ENCODE results near the gene TMEM125. TPM values are rescaled to one million over a fixed set of nuclear protein-coding genes. Genes with fewer than 3 reads are reported as not detected.

Gene TMEM125
- polyA plus RNA-seq, 3 donors, result 16.4 to 16.9 (median 16.6) TPM

DNA sequence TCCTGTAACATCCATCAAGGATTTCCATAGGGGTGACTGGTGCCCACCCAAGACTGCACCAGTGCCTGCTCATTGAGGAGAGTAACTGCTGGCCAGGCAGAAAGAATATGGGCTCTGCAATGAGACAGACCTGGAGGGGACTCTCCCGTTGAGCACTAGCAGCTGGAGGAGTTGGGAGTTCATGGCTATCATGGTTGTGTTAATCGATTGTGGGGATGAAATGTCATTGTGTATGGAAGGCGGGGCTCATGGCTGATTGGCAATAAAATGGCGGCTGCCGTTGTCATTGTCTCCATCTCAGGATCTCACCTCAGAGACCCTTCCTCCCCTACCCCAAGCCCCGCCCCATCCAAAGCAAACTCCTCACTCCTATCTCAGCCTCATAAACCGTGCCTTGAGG lies 3.9 kb downstream of the TMEM125 start:
- no peak for DNase-seq

DNA sequence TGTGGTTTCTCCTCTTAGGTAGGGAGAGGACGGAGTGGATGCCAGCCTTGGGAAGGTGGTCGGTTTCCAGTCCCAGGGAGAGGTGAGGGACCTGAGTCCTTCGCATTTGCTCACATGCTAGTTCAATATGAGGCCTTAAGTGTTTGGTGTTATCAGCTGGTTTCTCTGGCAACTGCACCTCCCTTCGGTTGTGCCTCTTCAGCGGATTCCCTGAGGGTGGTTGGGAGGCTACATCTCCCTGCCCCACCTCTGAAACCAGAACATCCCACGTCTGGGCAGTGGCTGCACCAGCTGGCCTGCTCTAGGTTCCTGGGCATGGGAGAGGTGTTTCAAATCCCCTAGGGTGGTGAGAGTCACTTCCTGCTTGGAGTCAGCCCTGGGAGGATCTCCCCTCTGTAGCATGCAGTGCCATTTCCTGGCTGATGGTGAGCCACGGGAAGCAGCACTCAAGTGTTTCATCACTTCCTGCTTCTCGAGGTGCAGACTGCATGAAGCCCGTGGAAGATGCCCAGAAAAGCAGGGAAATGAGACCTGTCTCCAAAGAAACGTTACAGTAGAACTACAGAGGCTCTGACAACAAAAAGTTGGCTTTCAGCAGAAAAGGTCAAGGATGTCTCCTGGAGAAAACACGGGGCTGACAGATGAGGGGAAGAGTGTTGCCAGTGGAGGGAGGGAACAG lies 4.5 kb downstream of the TMEM125 start:
- no peak for DNase-seq

GRCh38 chr1:43274804-43275180 lies 5.0 kb downstream of the TMEM125 start:
- no peak for DNase-seq

DNA sequence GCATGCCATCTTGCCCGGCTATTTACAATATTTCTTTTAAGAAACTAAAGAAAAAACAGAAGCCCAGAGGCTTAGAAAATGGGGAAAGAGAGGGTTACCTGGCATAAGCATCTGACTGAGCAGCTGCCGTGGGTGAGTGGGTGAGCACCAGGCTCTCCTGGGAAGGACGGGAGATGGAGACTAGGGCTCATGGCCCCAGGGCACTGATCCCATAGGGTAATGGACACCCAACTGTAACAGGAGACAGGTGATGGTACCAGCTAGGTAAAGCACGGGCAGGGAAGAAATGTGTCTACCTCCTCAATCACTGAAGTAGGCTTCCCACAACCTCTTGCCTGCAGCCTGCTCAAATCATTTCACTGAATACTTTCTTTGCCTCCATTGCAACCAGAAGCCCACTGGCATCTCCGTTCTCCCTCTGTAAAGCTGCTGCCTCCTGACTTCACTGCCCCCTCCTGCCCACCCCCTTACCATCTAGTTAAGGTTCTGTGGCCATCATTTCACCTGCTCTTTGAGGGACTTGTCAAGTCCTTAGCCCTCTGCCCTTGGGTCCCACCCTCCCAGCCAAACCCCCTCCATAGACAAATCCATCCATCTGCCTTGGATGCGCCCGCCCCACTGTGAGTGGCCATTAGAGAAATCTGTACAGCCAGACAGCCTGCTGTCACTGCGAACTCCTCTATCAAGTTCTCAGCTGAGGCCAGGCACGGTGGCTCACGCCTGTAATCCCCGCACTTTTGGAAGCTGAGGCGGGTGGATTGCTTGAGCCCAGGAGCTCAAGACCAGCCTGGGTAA lies 6.2 kb downstream of the TMEM125 start:
- no peak for DNase-seq

DNA sequence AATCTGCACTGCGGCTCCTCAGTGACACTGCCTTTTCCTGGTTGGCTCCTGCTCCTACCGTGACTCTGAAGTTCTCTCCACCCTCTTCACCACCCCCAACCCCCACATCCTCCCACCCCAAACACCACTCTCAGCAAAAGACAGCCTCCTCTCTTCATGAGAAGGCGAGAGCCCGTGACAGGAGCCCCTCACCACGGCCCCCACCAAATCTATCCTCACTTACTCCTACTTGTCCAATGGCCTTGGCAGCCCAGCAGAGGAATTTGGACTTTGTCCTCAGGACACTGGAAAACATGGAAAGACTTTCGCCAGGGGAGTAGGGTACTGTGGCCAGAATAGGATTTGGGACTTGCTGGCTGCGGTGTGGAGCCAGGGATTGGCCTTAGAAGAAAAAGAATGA lies 6.9 kb downstream of the TMEM125 start:
- DNase-seq, result no peak

- DNase-seq, result no peak
Observed at GRCh38 chr1:43277116-43277876, 7.5 kb downstream of the TMEM125 start.

GRCh38 chr1:43279161-43279560 lies 9.4 kb downstream of the TMEM125 start:
- no peak for DNase-seq

DNA sequence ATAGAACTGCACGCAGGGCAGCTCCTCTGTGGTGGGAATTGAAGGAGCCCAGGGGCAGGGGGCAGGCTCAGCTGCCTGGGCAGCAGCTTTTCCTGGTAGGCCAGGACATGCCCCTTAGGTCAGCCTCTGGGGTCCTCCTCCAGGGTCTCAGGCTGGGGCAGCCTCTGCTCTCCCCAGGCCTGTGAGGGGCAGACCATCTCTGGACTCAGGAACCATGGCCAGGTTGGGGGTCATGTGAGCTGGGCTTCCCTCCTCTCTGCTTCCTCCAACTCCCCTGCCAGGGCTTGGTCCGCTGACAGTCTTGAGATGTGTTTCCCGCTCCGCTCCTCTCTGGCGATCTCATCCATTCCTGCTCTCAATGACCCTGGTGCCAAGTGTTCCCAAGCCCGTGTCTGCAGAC lies 9.9 kb downstream of the TMEM125 start:
- DNase-seq, result no peak

DNA sequence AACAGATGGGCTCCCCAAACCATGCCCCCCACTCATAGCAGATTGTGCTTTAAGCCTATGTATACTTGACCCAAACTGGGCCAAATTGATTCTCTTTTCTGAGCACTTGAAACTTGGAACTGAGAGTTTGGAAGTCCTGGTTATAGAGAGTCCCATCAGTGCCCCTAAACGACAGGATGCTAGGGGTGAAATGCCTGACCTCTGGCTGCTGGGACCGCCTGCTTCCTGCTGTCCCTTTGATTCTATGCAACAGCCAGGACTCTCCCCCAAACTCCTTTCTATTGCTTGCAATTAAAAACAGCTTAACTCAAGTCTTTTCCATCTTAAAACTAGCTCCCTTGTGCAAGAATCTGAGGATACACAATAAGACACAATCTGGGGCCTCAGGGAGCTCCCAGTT lies 10.9 kb downstream of the TMEM125 start:
- DNase-seq, result no peak

- no peak for DNase-seq
Observed at GRCh38 chr1:43282220-43283195, 12.7 kb downstream of the TMEM125 start.

DNA sequence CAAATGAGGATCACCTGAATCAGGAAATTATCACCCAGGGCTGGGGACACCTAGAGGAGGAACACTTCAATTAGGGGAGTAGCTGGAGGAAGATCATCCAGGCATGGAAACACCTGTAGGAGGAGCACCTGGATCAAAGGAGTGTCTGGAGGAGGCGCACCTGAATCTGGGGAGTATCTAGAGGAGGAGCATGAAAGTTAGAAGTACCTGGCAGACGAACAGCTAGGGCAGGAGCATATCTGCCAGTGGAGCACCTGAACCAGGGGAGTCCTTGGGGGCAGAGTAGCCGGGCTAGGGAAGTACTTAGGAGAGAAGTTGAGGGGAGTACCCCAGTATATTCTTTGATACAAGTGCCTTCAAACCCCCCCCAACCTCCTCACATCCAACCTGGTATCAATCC lies 14.3 kb downstream of the TMEM125 start:
- no peak for DNase-seq

- no peak for DNase-seq
Observed at GRCh38 chr1:43284546-43285110, 14.8 kb downstream of the TMEM125 start.

GRCh38 chr1:43285269-43285990 lies 15.6 kb downstream of the TMEM125 start, which contains the start of gene C1orf210:
C1orf210 (minus strand) TSS chr1:43285581; CDS start chr1:43283270, 2,311 bp downstream.
- no peak for DNase-seq

DNA sequence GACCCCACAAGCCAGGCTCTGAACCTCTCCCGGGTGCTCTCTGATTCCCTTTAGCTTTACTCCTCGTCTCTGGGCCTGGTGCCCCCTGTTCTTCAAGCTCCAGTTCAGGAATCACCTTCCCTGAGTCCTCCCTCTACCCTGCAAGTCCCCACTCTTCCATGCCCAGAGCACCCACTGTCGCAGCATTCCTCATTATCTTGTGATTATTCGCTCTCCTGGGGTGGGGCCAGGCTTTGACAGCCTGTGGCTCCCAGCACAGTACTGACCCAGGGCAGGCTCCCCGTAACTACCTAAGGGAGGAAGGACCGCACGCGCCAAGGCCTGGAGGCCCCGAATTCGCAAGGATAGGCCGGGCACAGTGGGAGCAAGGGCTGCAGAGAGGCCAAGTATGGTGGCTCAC lies 16.3 kb downstream of the TMEM125 start:
- no peak for DNase-seq

DNA sequence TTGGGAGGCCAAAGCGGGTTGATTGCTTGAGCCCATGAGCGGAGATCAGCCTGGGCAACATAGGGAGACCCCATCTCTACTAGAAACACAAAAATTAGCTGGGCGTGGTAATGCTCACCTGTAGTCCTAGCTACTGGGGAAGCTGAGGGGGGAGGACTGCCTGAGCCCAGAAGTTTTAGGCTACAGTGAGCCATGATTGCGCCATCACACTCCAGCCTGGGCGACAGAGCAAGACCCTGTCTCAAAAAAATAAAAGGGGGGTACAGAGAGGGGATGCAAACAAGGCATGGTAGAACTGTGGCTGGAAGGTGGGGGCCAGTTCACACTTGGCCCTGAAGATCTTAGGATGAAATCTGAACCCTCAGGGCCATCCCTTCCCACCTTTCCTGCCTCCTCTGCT lies 16.8 kb downstream of the TMEM125 start:
- no peak for DNase-seq

- DNase-seq, result no peak
Observed at GRCh38 chr1:43288058-43288784, 18.4 kb downstream of the TMEM125 start.

DNA sequence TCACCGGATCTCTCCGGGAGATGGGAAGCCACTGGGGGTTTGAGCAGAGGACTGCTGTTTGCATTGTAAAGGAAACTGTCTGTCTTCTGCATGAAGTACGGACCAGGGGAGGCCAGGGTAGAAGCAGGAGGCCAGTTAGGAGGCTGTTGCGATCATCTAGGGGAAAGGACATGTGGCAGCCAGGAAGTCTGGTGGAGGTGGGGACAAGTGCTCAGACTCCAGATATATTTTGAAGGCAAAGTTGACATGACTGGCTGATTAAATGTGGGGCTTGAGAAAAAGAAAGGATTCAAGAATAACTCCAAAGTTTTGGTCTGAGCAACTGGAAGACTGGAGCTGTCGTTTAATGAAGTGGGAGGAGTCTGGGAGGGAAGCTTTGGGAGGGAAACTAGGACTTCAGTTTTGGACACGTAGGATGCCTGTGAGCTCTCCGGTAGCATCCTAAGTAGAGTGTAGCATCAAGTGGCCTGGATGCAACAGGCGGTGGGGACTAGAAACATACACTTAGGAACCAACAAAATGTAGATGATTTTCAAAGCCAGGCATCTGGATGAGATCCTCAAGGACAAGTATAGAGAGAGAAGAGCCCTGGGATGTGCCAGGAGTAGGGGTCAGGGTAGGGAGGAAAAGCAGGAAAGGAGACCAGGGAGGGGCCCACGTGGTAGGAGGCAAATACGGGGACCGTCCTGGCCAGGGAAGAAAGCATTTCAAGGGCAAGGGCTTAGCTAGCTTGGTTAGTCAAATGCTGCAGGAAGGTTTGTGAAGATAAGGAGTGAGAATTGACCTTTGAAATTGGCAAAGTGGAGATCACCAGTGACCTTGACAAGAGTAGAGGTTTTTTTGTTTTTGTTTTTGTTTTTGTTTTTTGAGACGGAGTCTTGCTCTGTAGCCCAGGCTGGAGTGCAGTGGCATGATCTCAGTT lies 19.3 kb downstream of the TMEM125 start:
- no peak for DNase-seq

DNA sequence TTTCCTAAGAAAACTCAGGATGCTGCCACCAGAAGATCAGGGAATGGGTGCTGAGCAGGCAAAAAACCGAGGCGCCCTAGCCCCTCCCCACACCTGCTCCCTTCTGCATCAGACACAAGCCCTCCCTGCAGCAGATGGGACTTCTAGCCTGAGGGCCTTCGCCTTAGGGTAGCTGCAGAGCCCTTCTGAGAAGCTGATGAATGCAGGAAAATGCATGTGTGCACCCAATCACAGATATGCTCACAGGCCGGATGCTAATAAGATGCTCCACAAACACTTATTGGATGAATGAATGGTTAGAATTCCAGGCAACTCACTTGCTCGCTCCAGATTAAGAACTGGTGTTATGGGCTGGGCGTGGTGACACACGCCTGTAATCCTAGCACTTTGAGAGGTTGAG lies 22.4 kb downstream of the TMEM125 start:
- DNase-seq, result no peak

DNA sequence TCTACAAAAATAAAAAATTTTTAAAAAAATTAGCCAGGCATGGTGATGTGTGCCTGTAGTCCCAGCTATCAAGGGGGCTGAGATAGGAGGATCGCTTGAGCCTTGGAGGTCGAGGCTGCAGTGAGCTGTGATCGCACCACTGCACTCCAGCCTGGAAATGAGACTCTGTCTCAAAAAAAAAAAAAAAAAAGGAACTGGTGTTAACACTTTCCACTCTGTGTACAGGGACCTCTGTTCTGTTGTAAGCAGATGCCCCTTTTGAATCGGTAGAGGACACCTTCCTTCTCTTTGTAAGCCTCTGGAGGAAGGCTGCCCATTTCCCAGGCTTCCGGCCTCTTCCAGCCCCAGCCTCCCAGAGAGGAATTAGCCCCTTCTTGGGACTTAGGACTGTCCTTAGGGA lies 22.9 kb downstream of the TMEM125 start:
- DNase-seq, result no peak

Data from renal pelvis (tissue), 4 donors.